OCI-LY3 (cell line): ENCODE results near the gene LCP1.

Source experiments
- H2AFZ ChIP-seq: fragments of 200-600, 300-600 bp; shearing (Covaris generic); 2 replicates; pipeline ENCODE4 v1.6.0; 2014; ENCODE audit warnings: antibody characterized with exemption, low read depth, low read length
- H3K27ac ChIP-seq: fragments of 200-600, 300-600 bp; sonication (generic); 2 replicates; pipeline ENCODE4 v1.5.1; 2014; ENCODE audit warnings: mild to moderate bottlenecking, low read length, moderate library complexity, mixed read lengths
- H3K27me3 ChIP-seq: fragments of 200-600, 300-600 bp; sonication (generic); 2 replicates; pipeline ENCODE4 v1.6.1; 2014; ENCODE audit warnings: low read depth, low read length, mixed read lengths
- H3K36me3 ChIP-seq: fragments of 200-600, 300-600 bp; sonication (generic); replicated peaks from 2 replicates; pipeline ENCODE3; 2014; ENCODE audit warnings: low read depth, low read length, mixed read lengths
- H3K4me1 ChIP-seq: fragments of 300-600, 200-600 bp; sonication (generic); 2 replicates; pipeline ENCODE4 v1.6.1; 2014; ENCODE audit warnings: low read length, mixed read lengths
- H3K4me2 ChIP-seq: fragments of 200-600, 300-600 bp; sonication (generic); 2 replicates; pipeline ENCODE4 v1.6.1; 2014; ENCODE audit warnings: low read length, mixed read lengths
- H3K4me3 ChIP-seq: fragments of 300-600, 200-600 bp; sonication (generic); 2 replicates; pipeline ENCODE4 v1.5.1; 2014; ENCODE audit warnings: antibody characterized with exemption, mild to moderate bottlenecking, low read length, moderate library complexity
- H3K79me2 ChIP-seq: fragments of 300-600, 200-600 bp; shearing (Covaris generic); 2 replicates; pipeline ENCODE4 v1.6.1; 2014; ENCODE audit warnings: mild to moderate bottlenecking, low read length, mixed read lengths
- H3K9ac ChIP-seq: fragments of 300-600, 200-600 bp; shearing (Covaris generic); 2 replicates; pipeline ENCODE4 v1.6.0; 2014; ENCODE audit warnings: mild to moderate bottlenecking, low read length, moderate library complexity
- H3K9me3 ChIP-seq: fragments of 200-600, 300-600 bp; shearing (Covaris generic); 2 replicates; pipeline ENCODE4 v1.6.1; 2014; ENCODE audit warnings: low read length, mixed read lengths; ENCODE audit not compliant: insufficient read depth
- H4K20me1 ChIP-seq: fragments of 200-600, 300-600 bp; sonication (generic); 2 replicates; pipeline ENCODE4 v1.6.1; 2016; ENCODE audit warnings: low read length, mixed read lengths; ENCODE audit not compliant: insufficient read depth
- EZH2phosphoT487 ChIP-seq: fragments of 200-600 bp; shearing (Covaris generic); IDR thresholded peaks from 2 replicates; pipeline ENCODE4 v1.6.1; 2018; ENCODE audit warnings: antibody characterized with exemption, mixed run types, low read depth
- TF ChIP-seq, protein P1 (sequence below): fragments of 200-600, 300-600 bp; sonication (generic); IDR thresholded peaks from 2 replicates; pipeline ENCODE4 v1.5.1; 2014; ENCODE audit warnings: antibody characterized with exemption, low read length, low read depth

The LCP1 gene

DNA sequence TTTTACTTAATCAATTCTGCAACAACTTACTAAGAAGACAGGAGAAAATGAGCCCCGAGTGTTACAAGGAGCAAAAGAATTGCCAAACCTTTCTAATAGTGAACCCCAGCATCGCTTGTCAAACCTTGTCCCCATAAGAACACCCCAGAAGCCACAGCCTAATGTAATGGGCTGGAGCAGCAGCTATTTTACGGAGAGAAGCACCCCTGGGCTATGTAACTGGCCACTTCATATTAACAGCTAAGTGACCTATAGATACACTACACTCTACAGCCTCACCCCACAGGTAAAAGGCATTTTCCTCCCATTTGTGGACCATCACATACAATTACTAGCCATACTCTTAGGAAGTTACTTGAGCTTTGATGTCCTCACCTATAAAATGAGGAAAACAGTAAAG, 49.9 kb downstream of the LCP1 start:
- Histone ChIP-seq H3K4me3 (no peak overlapping the region), H3K36me3 (peaks cover 94% of the 10 kb centered on the region), H4K20me1 (peaks cover 91% of the 10 kb centered on the region)

DNA sequence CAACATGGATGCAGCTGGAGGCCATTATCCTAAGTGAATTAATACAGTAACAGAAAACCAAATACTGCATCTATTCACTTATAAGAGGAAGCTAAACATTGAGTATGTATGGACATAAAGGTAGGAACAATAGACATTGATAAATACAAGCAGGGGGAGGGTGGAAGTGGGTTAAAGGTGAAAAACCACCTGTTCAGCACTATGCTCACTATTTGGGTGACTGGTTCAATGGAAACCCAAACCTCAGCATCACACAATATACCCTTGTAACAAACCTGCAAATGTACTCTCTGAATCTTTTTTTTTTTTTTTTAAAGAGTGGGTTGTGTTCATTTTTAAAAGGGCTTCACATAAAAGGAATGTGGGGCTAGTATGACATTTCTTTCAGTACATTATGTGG, 50.3 kb downstream of the LCP1 start:
- Histone ChIP-seq H3K27ac (no peak overlapping the region), H3K79me2 (peaks cover 69% of the 10 kb centered on the region), H4K20me1 (peaks cover 91% of the 10 kb centered on the region), H3K36me3 (peaks cover 95% of the 10 kb centered on the region), H3K4me2 (no peak overlapping the region), H3K9ac (no peak overlapping the region), H3K9me3 (no peaks in the 10 kb centered on the region), H3K4me3 (no peak overlapping the region), H3K4me1 (peaks cover 18% of the 10 kb centered on the region), H3K27me3 (no peaks in the 10 kb centered on the region), H2AFZ (no peak overlapping the region)
- no peak for TF ChIP-seq EZH2phosphoT487
- TF ChIP-seq, protein P1, sequence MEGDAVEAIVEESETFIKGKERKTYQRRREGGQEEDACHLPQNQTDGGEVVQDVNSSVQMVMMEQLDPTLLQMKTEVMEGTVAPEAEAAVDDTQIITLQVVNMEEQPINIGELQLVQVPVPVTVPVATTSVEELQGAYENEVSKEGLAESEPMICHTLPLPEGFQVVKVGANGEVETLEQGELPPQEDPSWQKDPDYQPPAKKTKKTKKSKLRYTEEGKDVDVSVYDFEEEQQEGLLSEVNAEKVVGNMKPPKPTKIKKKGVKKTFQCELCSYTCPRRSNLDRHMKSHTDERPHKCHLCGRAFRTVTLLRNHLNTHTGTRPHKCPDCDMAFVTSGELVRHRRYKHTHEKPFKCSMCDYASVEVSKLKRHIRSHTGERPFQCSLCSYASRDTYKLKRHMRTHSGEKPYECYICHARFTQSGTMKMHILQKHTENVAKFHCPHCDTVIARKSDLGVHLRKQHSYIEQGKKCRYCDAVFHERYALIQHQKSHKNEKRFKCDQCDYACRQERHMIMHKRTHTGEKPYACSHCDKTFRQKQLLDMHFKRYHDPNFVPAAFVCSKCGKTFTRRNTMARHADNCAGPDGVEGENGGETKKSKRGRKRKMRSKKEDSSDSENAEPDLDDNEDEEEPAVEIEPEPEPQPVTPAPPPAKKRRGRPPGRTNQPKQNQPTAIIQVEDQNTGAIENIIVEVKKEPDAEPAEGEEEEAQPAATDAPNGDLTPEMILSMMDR = no peak

More for the DNA sequence above, 49.9 kb downstream of the LCP1 start:
- peaks cover 22% of the 10 kb centered on the region for H3K4me1 ChIP-seq
- no peaks in the 10 kb centered on the region for H3K9me3 ChIP-seq
- H3K79me2 ChIP-seq = peaks cover 73% of the 10 kb centered on the region
- H3K27me3 ChIP-seq = no peaks in the 10 kb centered on the region
- H2AFZ ChIP-seq = no peak overlapping the region
- H3K9ac ChIP-seq = no peak overlapping the region
- no peak overlapping the region for H3K27ac ChIP-seq
- TF ChIP-seq EZH2phosphoT487 = no peak
- TF ChIP-seq, protein P1 = no peak
- H3K4me2 ChIP-seq = no peak overlapping the region

DNA sequence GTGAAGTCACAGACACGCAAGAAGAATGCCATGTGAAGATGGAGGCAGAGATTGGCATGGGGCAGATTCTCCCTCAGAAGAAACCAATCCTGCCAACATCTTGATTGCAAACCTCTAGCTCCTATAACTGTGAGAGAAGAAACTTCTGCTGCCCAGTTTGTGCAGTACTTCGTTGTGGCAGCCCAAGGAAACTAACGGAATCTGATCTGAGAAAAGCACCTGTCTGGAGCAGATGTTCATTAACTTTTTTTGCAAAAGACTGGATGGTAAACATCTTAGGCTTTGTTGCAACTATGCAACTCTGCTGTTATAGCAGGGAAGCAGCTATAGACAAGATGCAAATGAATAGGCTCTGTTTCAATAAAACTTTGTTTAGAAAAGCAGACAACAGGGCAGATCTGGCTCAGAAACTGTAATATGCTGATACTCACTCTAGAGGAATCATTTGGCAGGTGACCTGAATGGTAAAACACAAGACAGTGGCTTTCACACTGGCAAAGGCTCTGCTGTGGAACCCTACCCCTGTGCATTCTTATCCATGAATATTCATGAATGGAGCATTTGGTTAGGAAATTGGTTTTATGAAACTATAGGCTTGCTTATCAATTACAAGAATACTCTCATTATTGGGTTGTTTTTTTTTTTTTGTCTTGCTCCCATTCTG, 51.9 kb downstream of the LCP1 start:
- peaks cover 89% of the 10 kb centered on the region for H3K36me3 ChIP-seq
- H4K20me1 ChIP-seq = peaks cover 89% of the 10 kb centered on the region
- H3K79me2 ChIP-seq = peaks cover 53% of the 10 kb centered on the region
- H3K9ac ChIP-seq = no peak overlapping the region
- H3K27ac ChIP-seq = no peak overlapping the region
- no peaks in the 10 kb centered on the region for H3K27me3 ChIP-seq
- no peak overlapping the region for H3K4me3 ChIP-seq
- no peak overlapping the region for H3K4me2 ChIP-seq
- TF ChIP-seq, protein P1 = no peak
- no peak for TF ChIP-seq EZH2phosphoT487
- peaks cover 2% of the 10 kb centered on the region for H3K4me1 ChIP-seq
- no peak overlapping the region for H2AFZ ChIP-seq
- H3K9me3 ChIP-seq = no peaks in the 10 kb centered on the region

DNA sequence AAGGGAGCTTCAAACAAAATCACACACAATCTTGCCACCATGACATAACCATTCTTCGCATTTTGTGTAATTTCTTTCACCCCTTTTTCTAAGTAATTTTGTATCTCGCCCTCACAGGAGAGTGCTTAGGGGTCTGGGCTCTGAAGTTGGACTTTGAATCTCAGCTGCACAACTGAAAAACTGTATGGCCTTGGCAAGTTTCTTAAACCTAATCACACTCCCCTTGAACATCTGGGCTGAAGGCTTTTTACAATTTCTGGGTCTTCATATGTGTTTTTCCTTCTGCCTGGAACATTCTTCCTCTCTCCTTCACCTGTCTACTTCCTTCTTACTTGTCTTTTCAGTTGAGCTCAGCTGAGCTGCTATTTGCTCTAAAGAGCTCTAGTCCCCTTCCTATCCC, 52.9 kb downstream of the LCP1 start:
- Histone ChIP-seq H3K79me2 (peaks cover 43% of the 10 kb centered on the region), H2AFZ (no peak overlapping the region), H3K4me3 (no peak overlapping the region), H3K9ac (no peak overlapping the region), H4K20me1 (peaks cover 85% of the 10 kb centered on the region), H3K4me1 (no peaks in the 10 kb centered on the region), H3K36me3 (peaks cover 79% of the 10 kb centered on the region), H3K9me3 (no peaks in the 10 kb centered on the region), H3K4me2 (no peak overlapping the region), H3K27me3 (no peaks in the 10 kb centered on the region), H3K27ac (no peak overlapping the region)
- TF ChIP-seq EZH2phosphoT487 = no peak
- TF ChIP-seq, protein P1 = no peak
